Adrenal gland (tissue), 5 donors: ENCODE results near the gene FCN2.

Source experiments
- CTCF ChIP-seq, 6 experiments: fragments of 450-650 bp in 4 of 6; fragments of 200-600 bp in 2 of 6; sonication (generic) in 1 of 6; IDR thresholded peaks; 1 replicate in 5 of 6; 2 replicates in 1 of 6; pipeline versions ENCODE4 v1.5.1 to v1.8.0; 2016 to 2021; ENCODE audit warnings: antibody characterized with exemption in 6 of 6, mild to moderate bottlenecking in 2 of 6, moderate library complexity in 1 of 6
- POLR2A ChIP-seq, 2 donors: fragments of 450-650 bp; IDR thresholded peaks; one replicate each; pipeline ENCODE4 v1.6.1; 2017; ENCODE audit warnings: antibody characterized with exemption in 2 of 2, mild to moderate bottlenecking in 2 of 2, moderate library complexity in 1 of 2
- donor health status: DM: no; HTN: no; CAD: no.

- TF ChIP-seq POLR2A (IDR thresholded peaks at IDR 0.05), result no peak
- TF ChIP-seq CTCF (IDR thresholded peaks at IDR 0.05), result no peak
These were observed 55.9 kb downstream of the FCN2 start for GRCh38 chr9:134936346-134937163.
